GM12873 (cell line): ENCODE results near the gene CCDC186.
A peak's percentile ranks its signal among the peaks of the same experiment; 100 is the strongest.

ENCODE experiments used
- TF ChIP-seq, protein P1 (sequence below): IDR thresholded peaks from 2 replicates; pipeline ENCODE4 v1.5.1; 2012; ENCODE audit warnings: low read depth, mild to moderate bottlenecking, moderate library complexity, low read length, control low read depth; ENCODE audit not compliant: insufficient read depth; ENCODE audit errors: missing control alignments

Gene CCDC186

DNA sequence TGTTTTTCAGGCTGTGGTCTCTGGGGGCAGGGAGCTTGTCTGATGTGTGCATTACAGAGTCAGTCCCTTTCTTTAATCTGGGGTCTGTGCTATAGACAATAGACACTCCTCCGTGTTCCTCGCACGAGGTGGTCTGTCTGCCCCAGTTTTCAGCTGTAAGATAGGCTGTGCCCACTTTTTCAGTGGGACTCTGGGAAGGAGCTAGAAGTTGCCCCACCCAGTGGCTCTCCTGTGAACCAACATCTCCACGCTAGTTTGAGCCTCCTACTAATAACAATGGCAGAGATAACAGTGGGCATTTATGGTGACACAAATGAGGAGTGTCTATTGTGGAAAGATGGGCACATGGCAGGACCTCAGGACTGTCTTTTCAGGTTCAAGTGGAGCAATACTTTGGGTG lies 86.3 kb downstream of the CCDC186 start:
- TF ChIP-seq, protein P1, sequence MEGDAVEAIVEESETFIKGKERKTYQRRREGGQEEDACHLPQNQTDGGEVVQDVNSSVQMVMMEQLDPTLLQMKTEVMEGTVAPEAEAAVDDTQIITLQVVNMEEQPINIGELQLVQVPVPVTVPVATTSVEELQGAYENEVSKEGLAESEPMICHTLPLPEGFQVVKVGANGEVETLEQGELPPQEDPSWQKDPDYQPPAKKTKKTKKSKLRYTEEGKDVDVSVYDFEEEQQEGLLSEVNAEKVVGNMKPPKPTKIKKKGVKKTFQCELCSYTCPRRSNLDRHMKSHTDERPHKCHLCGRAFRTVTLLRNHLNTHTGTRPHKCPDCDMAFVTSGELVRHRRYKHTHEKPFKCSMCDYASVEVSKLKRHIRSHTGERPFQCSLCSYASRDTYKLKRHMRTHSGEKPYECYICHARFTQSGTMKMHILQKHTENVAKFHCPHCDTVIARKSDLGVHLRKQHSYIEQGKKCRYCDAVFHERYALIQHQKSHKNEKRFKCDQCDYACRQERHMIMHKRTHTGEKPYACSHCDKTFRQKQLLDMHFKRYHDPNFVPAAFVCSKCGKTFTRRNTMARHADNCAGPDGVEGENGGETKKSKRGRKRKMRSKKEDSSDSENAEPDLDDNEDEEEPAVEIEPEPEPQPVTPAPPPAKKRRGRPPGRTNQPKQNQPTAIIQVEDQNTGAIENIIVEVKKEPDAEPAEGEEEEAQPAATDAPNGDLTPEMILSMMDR = peak; percentile 28

DNA sequence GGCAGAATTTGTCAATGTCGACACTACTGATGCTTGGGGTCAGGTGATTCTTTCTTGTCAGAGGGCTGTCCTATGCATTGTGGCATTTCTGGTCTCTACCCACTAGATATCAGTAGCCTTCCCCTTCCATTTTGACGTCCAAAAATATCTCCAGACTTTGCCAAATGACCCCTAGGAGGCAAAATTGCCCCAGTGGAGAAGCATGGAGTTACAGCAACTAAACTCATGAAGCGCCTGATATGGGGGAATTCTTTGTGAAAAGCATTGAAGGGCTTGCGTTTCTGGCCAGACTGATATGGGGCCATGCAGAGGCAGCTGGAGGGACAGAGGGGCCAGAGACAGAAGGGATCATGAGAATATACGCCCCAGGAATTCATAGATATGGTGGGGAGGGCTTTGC lies 86.7 kb downstream of the CCDC186 start:
- TF ChIP-seq, protein P1 = peak; percentile 32

DNA sequence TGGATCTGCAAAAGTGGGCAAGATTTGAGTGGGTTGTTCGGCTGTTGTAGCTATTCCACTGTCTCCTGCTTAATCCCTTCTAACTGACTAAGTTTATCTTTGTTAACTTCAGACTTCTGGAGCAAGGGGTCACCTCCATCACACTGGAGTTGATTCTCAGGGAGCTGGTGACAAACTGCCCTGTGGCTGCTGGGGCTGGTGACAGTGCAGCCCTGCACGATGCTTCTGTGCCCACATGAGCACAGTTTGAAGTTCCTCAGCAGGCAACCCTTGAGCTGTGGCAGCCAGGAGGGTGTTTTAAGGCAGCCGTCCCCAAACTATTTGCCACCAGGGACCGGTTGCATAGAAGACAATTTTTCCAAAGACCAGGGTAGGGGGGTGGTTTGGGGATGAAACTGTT lies 89.8 kb downstream of the CCDC186 start:
- TF ChIP-seq, protein P1 = no peak

DNA sequence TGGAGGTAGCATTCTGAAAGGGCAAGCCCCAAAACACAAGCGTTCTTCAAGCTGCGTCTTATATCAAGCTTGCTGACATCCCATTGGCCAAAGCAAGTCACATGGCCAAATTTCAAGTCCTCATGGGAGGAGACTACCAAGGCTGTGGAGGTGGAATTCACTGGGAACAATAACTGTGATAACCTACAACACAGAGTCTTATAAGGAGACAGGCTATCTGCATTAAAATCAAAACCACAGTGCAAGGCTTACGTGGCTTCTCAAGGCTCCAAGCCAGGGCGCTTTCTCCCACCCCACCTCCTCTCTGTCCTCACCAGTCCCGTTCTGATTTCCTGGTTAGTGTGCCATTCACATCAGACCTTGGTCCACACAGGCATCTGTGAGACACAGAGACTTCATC lies 91.0 kb downstream of the CCDC186 start:
- TF ChIP-seq, protein P1 = no peak

DNA sequence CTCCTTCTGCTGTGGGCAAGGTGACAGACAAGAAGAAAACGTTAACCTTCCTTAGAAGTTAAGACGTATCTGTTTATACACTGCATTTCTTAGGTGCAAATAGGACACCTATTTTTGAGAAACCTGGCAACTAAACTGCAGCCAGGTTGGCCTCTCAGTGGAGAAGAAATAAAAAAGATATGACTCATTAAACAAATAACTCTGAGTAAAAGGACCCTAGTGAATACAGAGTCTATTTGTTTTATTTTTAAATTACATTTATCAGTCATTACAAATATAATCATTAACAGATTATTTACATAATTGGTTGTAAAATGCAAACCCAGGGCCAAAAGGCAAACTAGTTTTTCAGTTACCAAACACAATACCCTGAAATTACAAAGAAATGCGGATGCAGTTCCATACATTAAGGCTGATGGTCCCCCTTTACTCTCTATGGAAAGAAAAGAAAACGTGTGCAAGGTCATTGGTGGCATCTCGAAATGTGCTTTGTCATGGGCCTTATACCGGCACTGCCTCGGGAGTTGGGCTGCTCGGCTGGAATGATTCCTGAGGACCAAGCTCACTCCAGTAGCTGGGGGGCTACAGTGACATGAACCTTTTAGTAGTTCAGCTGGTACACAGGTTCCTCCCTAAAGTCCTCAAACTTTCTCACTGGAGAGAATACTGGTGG lies 92.0 kb downstream of the CCDC186 start:
- TF ChIP-seq, protein P1 = no peak

DNA sequence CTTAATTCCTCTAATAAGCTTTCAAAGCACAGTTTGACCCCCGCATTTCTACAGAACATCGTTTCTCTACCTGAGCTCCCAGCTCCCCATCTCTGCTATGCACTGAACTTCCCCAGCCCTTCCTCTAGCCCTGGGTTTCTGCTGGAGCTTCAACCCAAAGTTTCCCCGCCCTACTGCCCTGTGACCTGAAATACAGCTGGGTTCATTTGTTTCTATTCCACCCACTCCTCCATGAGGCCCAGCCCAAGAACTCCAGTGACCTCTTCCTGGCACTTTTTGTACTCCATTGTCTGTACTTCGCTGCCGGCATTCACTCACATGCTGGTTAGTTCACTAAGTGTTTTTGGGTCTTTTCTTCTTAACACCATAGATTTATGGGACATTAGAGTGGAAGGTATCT lies 94.6 kb downstream of the CCDC186 start:
- TF ChIP-seq, protein P1 = no peak

DNA sequence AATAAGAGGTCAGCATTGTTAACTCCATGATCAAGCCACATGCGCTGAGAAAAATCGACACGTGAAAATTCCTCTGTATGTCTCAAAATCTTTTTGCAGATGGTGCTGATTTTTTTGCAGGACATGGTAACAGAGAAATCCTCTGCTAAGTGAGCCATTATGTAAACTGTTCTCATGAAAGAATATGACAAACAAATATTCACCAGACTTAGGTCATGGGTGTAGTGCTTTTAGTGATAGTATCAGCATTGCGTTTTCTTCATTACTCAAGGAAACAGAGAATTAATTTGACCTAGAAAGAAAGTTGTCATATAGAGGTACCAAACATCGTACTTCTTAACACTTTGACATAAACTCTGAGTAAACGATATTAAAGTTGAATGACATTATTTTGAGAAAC lies 95.7 kb downstream of the CCDC186 start:
- TF ChIP-seq, protein P1 = no peak
